K562 (cell line): ENCODE results near the gene FNDC11. TPM values are rescaled to one million over a fixed set of nuclear protein-coding genes. Genes with fewer than 3 reads are reported as not detected.

Experiments
- ATAC-seq: fragments of 200-7000 bp; cut with Tn5 transposase; 3 replicates; pipeline ENCODE4 v1.9.1; 2020; ENCODE audit warnings: moderate library complexity
- BruUV-seq: library from RNA; stranded (reverse); fragments of 400-500 nt; replicated peaks from 2 replicates; lab custom pipeline; 2021; lab: Mats Ljungman, UMichigan
- CTCF ChIA-PET: fragments of 300-600 bp; formaldehyde crosslinking; extraction: SDS; loops from one replicate; lab custom pipeline; 2021; ENCODE audit warnings: low intra/inter-chr PET ratio; lab: Yijun Ruan, JAX
- POLR2A ChIA-PET: fragments of 300-600, 350-650 bp; sonication (Branson Sonifier 250); formaldehyde crosslinking; extraction: SDS; loops from one replicate; lab custom pipeline; 2021; ENCODE audit warnings: antibody characterized with exemption, inconsistent platforms; lab: Yijun Ruan, JAX
- DNase-seq, 4 experiments: peaks; one replicate each; pipeline versions ENCODE4 v3.0.0 to v3.0.0-alpha.2; 2011 to 2018; ENCODE audit warnings: low spot score in 3 of 4, mixed read lengths in 3 of 4; ENCODE audit errors: extremely low read depth in 1 of 4
- FAIRE-seq: peaks from 2 replicates; lab custom pipeline; 2011; peaks lifted over from hg19 to GRCh38; lab: Jason Lieb, UNC
- H2AFZ ChIP-seq: 2 replicates; pipeline ENCODE4 v1.6.0; 2011; ENCODE audit warnings: low read depth, low read length, control low read depth, inconsistent platforms
- H3K27ac ChIP-seq: fragments of 200-600 bp; 3 replicates; pipeline ENCODE4 v1.8.0; 2011; ENCODE audit warnings: low read depth, mild to moderate bottlenecking, control low read depth, inconsistent platforms, low read length, moderate library complexity, mixed read lengths; ENCODE audit errors: extremely low read depth
- H3K27me3 ChIP-seq, 2 experiments: fragments of 300-600 bp in 1 of 2; 2 replicates in 1 of 2; 3 replicates in 1 of 2; pipeline versions ENCODE4 v1.6.0 to v1.8.0; 2011; ENCODE audit warnings: inconsistent platforms in 2 of 2, low read length in 2 of 2, mild to moderate bottlenecking in 1 of 2, mixed read lengths in 1 of 2, moderate library complexity in 1 of 2; ENCODE audit not compliant: control insufficient read depth in 2 of 2, insufficient read depth in 2 of 2
- H3K36me3 ChIP-seq: fragments of 300-600 bp; 3 replicates; pipeline ENCODE4 v1.8.0; 2011; ENCODE audit warnings: mild to moderate bottlenecking, low read length, inconsistent platforms; ENCODE audit not compliant: control insufficient read depth, insufficient read depth
- H3K4me1 ChIP-seq, 2 experiments: fragments of 200-600 bp in 1 of 2; replicated peaks in 1 of 2; 2 replicates in 1 of 2; 3 replicates in 1 of 2; pipeline versions ENCODE4 v1.5.1 to v1.8.0; 2011; ENCODE audit warnings: inconsistent platforms in 2 of 2, low read length in 2 of 2, mild to moderate bottlenecking in 1 of 2, mixed read lengths in 1 of 2, moderate library complexity in 1 of 2; ENCODE audit not compliant: control insufficient read depth in 2 of 2, insufficient read depth in 2 of 2
- H3K4me2 ChIP-seq: 2 replicates; pipeline ENCODE4 v1.6.1; 2011; ENCODE audit warnings: low read length, control low read depth, inconsistent platforms, mixed read lengths; ENCODE audit not compliant: insufficient read depth
- H3K4me3 ChIP-seq: fragments of 200-600 bp; sonication (generic), shearing (Covaris generic); 2 replicates; pipeline ENCODE4 v1.5.1; 2016; ENCODE audit warnings: control low read depth, inconsistent platforms
- H3K79me2 ChIP-seq: fragments of 200-600 bp; 3 replicates; pipeline ENCODE4 v1.8.0; 2011; ENCODE audit warnings: low read length, inconsistent platforms; ENCODE audit not compliant: control insufficient read depth, insufficient read depth
- H3K9ac ChIP-seq, 2 experiments: 2 replicates each; pipeline versions ENCODE4 v1.6.0 to v1.6.1; 2011; ENCODE audit warnings: low read depth in 2 of 2, low read length in 2 of 2, control low read depth in 1 of 2, inconsistent platforms in 1 of 2, mild to moderate bottlenecking in 1 of 2, mixed read lengths in 1 of 2; ENCODE audit not compliant: insufficient read depth in 1 of 2
- H3K9me1 ChIP-seq: one replicate; pipeline ENCODE4 v1.6.0; 2011; ENCODE audit warnings: inconsistent platforms, mild to moderate bottlenecking, low read length, moderate library complexity; ENCODE audit not compliant: control insufficient read depth, insufficient read depth
- H3K9me3 ChIP-seq: replicated peaks from 2 replicates; pipeline ENCODE4 v1.5.1; 2011; ENCODE audit warnings: low read depth, low read length, inconsistent platforms; ENCODE audit not compliant: control insufficient read depth, insufficient read depth
- H4K20me1 ChIP-seq: replicated peaks from 2 replicates; pipeline ENCODE4 v1.6.1; 2011; ENCODE audit warnings: low read length, inconsistent platforms, mixed read lengths; ENCODE audit not compliant: control insufficient read depth, insufficient read depth
- ADNP ChIP-seq: fragments of 200-800 bp; sonication (Bioruptor generic); IDR thresholded peaks from 2 replicates; pipeline ENCODE4 v1.6.1; 2016; ENCODE audit warnings: missing genetic modification characterization, missing compliant biosample characterization
- CBFB ChIP-seq: sonication (generic); formaldehyde crosslinking; IDR thresholded peaks from 2 replicates; pipeline ENCODE4 v1.4.0; 2020; ENCODE audit warnings: mild to moderate bottlenecking, missing genetic modification reagents
- DNMT1 ChIP-seq: fragments of 450-650 bp; IDR thresholded peaks from 2 replicates; pipeline ENCODE4 v1.6.1; 2016; ENCODE audit warnings: antibody characterized with exemption, mild to moderate bottlenecking
- ETV5 ChIP-seq: sonication (generic); formaldehyde crosslinking; IDR thresholded peaks from 2 replicates; pipeline ENCODE4 v1.4.0; 2020; ENCODE audit warnings: low read depth, mild to moderate bottlenecking, missing genetic modification reagents
- EWSR1 ChIP-seq: fragments of 450-650 bp; IDR thresholded peaks from 2 replicates; pipeline ENCODE4 v1.6.1; 2018; ENCODE audit warnings: borderline replicate concordance, mild to moderate bottlenecking, low read depth, moderate library complexity; ENCODE audit not compliant: partially characterized antibody
- GTF2A2 ChIP-seq: IDR thresholded peaks from 2 replicates; pipeline ENCODE4 v1.6.1; 2016; ENCODE audit warnings: mild to moderate bottlenecking, missing genetic modification characterization, missing compliant biosample characterization
- KDM2B ChIP-seq: fragments of 250-450 bp; sonication (Bioruptor Pico); IDR thresholded peaks from 2 replicates; pipeline ENCODE4 v1.8.0; 2021; ENCODE audit warnings: mild to moderate bottlenecking, moderate library complexity
- MEF2D ChIP-seq: conservative IDR thresholded peaks from 2 replicates; pipeline ENCODE4 v1.6.1; 2016; ENCODE audit warnings: low read depth, missing genetic modification characterization, missing compliant biosample characterization
- MTA1 ChIP-seq: fragments of 450-650 bp; IDR thresholded peaks from 2 replicates; pipeline ENCODE4 v1.6.1; 2017; ENCODE audit warnings: borderline replicate concordance
- TEAD1 ChIP-seq, 2 experiments: fragments of 450-650 bp in 1 of 2; sonication (generic) in 1 of 2; formaldehyde crosslinking; IDR thresholded peaks; 2 replicates each; pipeline versions ENCODE4 v1.4.0 to v1.8.0; 2020 to 2022; ENCODE audit warnings: mild to moderate bottlenecking in 2 of 2, missing genetic modification reagents in 1 of 2
- ZNF445 ChIP-seq: fragments of 250-450 bp; sonication (Bioruptor Pico); IDR thresholded peaks from 2 replicates; pipeline ENCODE4 v1.4.0; 2020; ENCODE audit warnings: low read depth, mild to moderate bottlenecking, moderate library complexity
- ZNF699 ChIP-seq: fragments of 250-450 bp; sonication (Bioruptor Pico); IDR thresholded peaks from 2 replicates; pipeline ENCODE4 v1.8.0; 2021; ENCODE audit warnings: mild to moderate bottlenecking, moderate library complexity; ENCODE audit not compliant: insufficient replicate concordance
- ZNF830 ChIP-seq: fragments of 250-450 bp; sonication (Bioruptor Pico); IDR thresholded peaks from 2 replicates; pipeline ENCODE4 v1.5.0; 2021; ENCODE audit warnings: mild to moderate bottlenecking
- WGBS: fragments of 100-300 bp; shearing (Covaris generic); methylation state at CpG from one replicate; pipeline ENCODE4 v1.1.6; 2016; ENCODE audit warnings: low coverage, mixed read lengths; ENCODE audit not compliant: insufficient coverage; ENCODE audit errors: missing lambda C conversion rate; 5-methylcytosine and 5-hydroxymethylcytosine counted together
- in situ Hi-C: fragments of 300-500 bp; cut with MboI; formaldehyde crosslinking; loops from 4 replicates; pipeline ENCODE4 v1.15.0; 2018; ENCODE audit warnings: inconsistent platforms, mixed read lengths
- intact Hi-C: fragments of 100-400 bp; cut with micrococcal nuclease; formaldehyde crosslinking; loops from 2 replicates; pipeline ENCODE4 v1.14.2; 2022
- polyA plus RNA-seq, 8 experiments: library from polyadenylated mRNA; depleted of rRNA in 4 of 8; stranded (reverse) in 5 of 8; unstranded in 3 of 8; fragments of >200 nt; fragmentation: Nextera tagmentation in 2 of 8; fragmentation: Illumina TruSeq in 1 of 8; extraction: Ambion mirVana in 2 of 8; extraction: Trizol in 1 of 8; gene quantifications; 2 replicates each; pipeline versions ENCODE4 v1.2.1 to v1.2.3, GENCODE V29; 2011 to 2014; ENCODE audit warnings: inconsistent platforms in 1 of 8, missing spikeins in 1 of 8
- total RNA-seq, 7 experiments: library from RNA; depleted of rRNA in 6 of 7; stranded (reverse); fragments of >200 nt in 6 of 7; fragmentation: Illumina TruSeq in 2 of 7; extraction: Trizol in 2 of 7; gene quantifications; 2 replicates each; pipeline versions ENCODE4 v1.2.1 to v1.2.3, GENCODE V29; 2011 to 2021; ENCODE audit warnings: low replicate concordance in 1 of 7
- TF ChIP-seq, protein P1 (sequence below): fragments of 250-450 bp; sonication (Bioruptor Pico); IDR thresholded peaks from 2 replicates; pipeline ENCODE4 v1.8.0; 2021; ENCODE audit warnings: borderline replicate concordance, mild to moderate bottlenecking, moderate library complexity; ENCODE audit not compliant: poor library complexity, severe bottlenecking

Gene FNDC11
- total and polyA plus RNA-seq, 9 of the 15 experiments (the other 6 are each of a cell fraction or from before 2014, with no cell fraction given) = 0.08 to 2.3 (median 0.64) TPM; not detected in 2

DNA sequence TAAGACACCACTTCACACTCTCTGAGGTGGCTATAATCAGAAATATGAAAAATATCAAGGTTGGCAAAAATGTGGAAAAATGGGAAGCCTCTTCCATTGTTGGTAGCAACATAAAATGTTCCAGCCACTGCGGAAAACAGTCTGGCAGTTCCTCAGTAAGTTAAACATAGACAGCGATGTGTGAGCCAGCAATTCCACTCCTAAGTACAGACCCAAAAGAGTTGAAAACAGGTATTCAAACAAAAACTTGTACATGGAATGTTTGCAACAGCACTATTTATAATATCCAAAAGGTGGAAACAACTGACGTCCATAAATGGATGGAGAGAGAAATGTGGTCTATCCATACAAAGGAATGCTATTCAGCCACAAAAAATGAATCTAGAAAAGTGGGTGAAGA is 40.8 kb upstream of the FNDC11 start:
- peaks cover 2% of the 10 kb centered on the region; the same call in 1 of the 2 replicates for H3K9me3 ChIP-seq
- H3K9me1 ChIP-seq = no peaks in the 10 kb centered on the region
- TF ChIP-seq GTF2A2 (no peak), KDM2B (CRISPR knock-in tag) (no peak), EWSR1 (no peak), ZNF830 (CRISPR knock-in tag) (no peak), MEF2D (tag) (no peak), ETV5 (no peak), ZNF699 (CRISPR knock-in tag) (no peak), CBFB (CRISPR knock-in tag) (no peak), DNMT1 (no peak), MTA1 (no peak), ZNF445 (CRISPR knock-in tag) (no peak), ADNP (tag) (no peak), TEAD1 (CRISPR knock-in tag; IDR thresholded peaks at IDR 0.05) (no peak)
- TF ChIP-seq, protein P1, sequence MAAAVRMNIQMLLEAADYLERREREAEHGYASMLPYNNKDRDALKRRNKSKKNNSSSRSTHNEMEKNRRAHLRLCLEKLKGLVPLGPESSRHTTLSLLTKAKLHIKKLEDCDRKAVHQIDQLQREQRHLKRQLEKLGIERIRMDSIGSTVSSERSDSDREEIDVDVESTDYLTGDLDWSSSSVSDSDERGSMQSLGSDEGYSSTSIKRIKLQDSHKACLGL (CRISPR knock-in tag) = no peak
- ATAC-seq (no peak), DNase-seq (no peak), FAIRE-seq (no peak)
- no TSS peak for BruUV-seq
- H3K4me2 ChIP-seq = no peak overlapping the region
- no peak overlapping the region for H3K4me3 ChIP-seq
- in situ Hi-C loops (no loop called here), intact Hi-C loops (no loop called here)
- no peak overlapping the region for H3K9ac ChIP-seq
- no peaks in the 10 kb centered on the region for H3K79me2 ChIP-seq
- H4K20me1 ChIP-seq = no peaks in the 10 kb centered on the region
- peaks cover 0 to 11% of the 10 kb centered on the region in 2 experiments; a peak in 4 of 5 replicates for H3K4me1 ChIP-seq
- no peak overlapping the region for H2AFZ ChIP-seq
- CTCF ChIA-PET = no interaction called here
- no peaks in the 10 kb centered on the region for H3K36me3 ChIP-seq
- 0% methylated on average over 3 of the region's 3 CpGs for WGBS
- peaks cover 42 to 51% of the 10 kb centered on the region in 2 experiments for H3K27me3 ChIP-seq
- no peak overlapping the region for H3K27ac ChIP-seq
- POLR2A ChIA-PET = no interaction called here
